Activated naive CD8-positive, alpha-beta T cell treated with anti-CD3 and anti-CD28 coated beads, Interleukin-2, amount 10 ng/mL, durations not matched to agents 7 days and 5 days (primary cell): ENCODE measurements around the gene ITGBL1. TPM values are rescaled to one million over a fixed set of nuclear protein-coding genes. Genes with fewer than 3 reads are reported as not detected.

Source experiments
- ATAC-seq: fragments of 150-1000 bp; cut with Tn5 transposase; one replicate; pipeline ENCODE4 v1.10.0; 2021; ENCODE audit warnings: low read depth, moderate library complexity
- POLR2A ChIA-PET: fragments of 350-600 bp; sonication (Branson Sonifier 250); formaldehyde crosslinking; loops from one replicate; lab custom pipeline; 2021; ENCODE audit warnings: antibody characterized with exemption; lab: Charles Lee
- DNase-seq: peaks from one replicate; pipeline ENCODE4 v3.0.0; 2021
- H3K27ac Mint-ChIP-seq: one replicate; pipeline ENCODE4 v1.8.0; 2022; ENCODE audit warnings: mild to moderate bottlenecking, mixed read lengths
- H3K27me3 Mint-ChIP-seq: one replicate; pipeline ENCODE4 v1.8.0; 2022; ENCODE audit warnings: mild to moderate bottlenecking, moderate library complexity, mixed read lengths
- H3K36me3 Mint-ChIP-seq: one replicate; pipeline ENCODE4 v1.8.0; 2021; ENCODE audit warnings: mild to moderate bottlenecking, mixed read lengths
- H3K4me1 Mint-ChIP-seq: one replicate; pipeline ENCODE4 v1.8.0; 2021; ENCODE audit warnings: mixed read lengths
- H3K4me3 Mint-ChIP-seq: one replicate; pipeline ENCODE4 v1.8.0; 2022; ENCODE audit warnings: mild to moderate bottlenecking, moderate library complexity, mixed read lengths
- H3K9me3 Mint-ChIP-seq: one replicate; pipeline ENCODE4 v1.8.0; 2021; ENCODE audit warnings: mixed read lengths
- total RNA-seq, 2 experiments: library from RNA; stranded (reverse); gene quantifications; one replicate each; pipeline ENCODE4 v1.2.3, GENCODE V29; 2021

ITGBL1 gene
- total RNA-seq, 2 experiments from 2014 or later, result not detected

DNA sequence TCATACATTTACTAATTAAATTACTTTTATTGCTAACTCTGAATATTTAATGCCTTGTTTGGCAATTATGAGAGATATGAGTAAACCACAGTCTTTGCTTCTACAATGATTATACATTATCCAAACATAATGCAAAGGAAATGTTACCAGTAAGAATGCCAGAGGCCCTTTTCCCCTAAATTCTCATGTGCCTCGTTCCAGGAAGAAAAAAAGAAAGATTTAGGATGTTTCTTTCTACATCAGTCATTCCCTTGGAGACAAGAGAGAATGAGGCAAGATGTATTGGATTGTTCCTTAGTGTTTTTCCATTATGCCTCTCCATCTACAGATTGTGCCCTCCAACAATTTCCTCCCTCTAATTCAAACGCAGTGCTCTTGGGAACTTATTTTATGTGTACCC lies 50.1 kb downstream of the ITGBL1 start:
- Mint-ChIP-seq H3K4me3 (no peak overlapping the region), H3K36me3 (no peaks in the 10 kb centered on the region), H3K4me1 (no peaks in the 10 kb centered on the region), H3K27me3 (peaks cover 24% of the 10 kb centered on the region), H3K9me3 (no peaks in the 10 kb centered on the region), H3K27ac (no peak overlapping the region)
- ATAC-seq, result no peak
- DNase-seq, result no peak
- POLR2A ChIA-PET, result no interaction called here

DNA sequence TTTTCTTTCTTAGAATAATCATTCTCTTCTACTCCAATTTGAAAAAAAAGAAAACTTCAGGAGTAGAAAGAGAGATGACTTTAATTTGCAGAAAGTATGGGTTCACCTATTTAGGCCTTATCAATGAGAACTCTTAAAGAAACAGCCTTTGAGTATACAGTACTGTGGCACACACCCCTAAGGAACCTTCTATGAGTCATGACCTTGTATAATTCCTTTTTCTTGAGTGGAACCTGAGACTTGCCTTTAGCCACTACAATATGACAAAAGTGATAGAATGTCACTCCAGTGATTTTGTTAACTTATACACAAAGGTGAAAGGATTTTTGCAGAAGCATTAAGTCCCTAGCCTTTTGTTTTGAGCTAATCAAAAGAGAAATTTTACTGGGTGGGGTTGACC lies 58.7 kb downstream of the ITGBL1 start:
- no peak overlapping the region for H3K4me3 Mint-ChIP-seq
- peaks cover 20% of the 10 kb centered on the region for H3K27me3 Mint-ChIP-seq
- H3K9me3 Mint-ChIP-seq, result no peaks in the 10 kb centered on the region
- H3K27ac Mint-ChIP-seq, result no peak overlapping the region
- H3K4me1 Mint-ChIP-seq, result peaks cover 5% of the 10 kb centered on the region
- ATAC-seq (no peak), DNase-seq (no peak)
- POLR2A ChIA-PET, result no interaction called here
- no peaks in the 10 kb centered on the region for H3K36me3 Mint-ChIP-seq

DNA sequence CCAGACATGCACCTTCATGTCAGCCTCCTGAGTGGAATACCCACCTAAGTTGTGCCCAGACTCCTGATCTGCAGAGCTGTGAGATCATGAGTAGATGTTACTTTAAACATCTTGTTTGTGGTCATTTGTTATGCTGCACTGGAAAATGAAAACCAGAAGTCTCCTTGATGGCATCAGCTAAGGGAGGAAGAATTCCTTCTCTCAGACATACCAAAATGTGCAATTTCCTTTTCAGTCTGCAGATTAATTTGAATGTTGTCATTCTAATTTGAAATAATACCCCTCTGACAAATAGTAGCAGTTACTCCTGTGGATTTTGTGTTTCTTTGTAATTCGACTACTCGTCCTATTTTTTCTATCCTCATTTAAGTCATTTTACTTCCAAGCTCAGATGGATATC lies 59.3 kb downstream of the ITGBL1 start:
- Mint-ChIP-seq H3K4me3 (no peak overlapping the region), H3K27ac (no peak overlapping the region), H3K27me3 (peaks cover 18% of the 10 kb centered on the region), H3K4me1 (peaks cover 5% of the 10 kb centered on the region), H3K36me3 (no peaks in the 10 kb centered on the region), H3K9me3 (no peaks in the 10 kb centered on the region)
- POLR2A ChIA-PET, result no interaction called here
- no peak for DNase-seq
- no peak for ATAC-seq

DNA sequence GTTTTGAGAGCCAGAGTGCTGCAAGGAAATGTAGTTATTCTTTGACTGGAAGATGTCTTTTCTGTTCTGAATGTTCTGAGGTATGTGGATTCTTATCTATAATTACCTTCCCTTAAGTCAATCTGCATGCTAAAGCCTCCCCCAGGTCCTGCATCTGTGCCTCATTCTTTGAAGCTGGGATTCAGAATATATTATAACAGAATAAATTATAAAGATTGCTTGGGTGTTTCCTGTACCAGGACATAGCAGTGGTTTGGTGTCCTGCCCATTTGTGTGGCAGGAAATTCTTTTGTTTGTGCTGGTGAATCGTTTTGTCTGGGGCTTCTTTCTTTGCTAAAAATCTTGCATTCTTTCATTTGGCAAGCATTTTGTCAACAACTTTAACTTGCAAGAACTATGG lies 60.2 kb downstream of the ITGBL1 start:
- no peak overlapping the region for H3K27ac Mint-ChIP-seq
- no peak for ATAC-seq
- peaks cover 5% of the 10 kb centered on the region for H3K4me1 Mint-ChIP-seq
- H3K9me3 Mint-ChIP-seq, result no peaks in the 10 kb centered on the region
- no peaks in the 10 kb centered on the region for H3K36me3 Mint-ChIP-seq
- H3K27me3 Mint-ChIP-seq, result peaks cover 18% of the 10 kb centered on the region
- no peak overlapping the region for H3K4me3 Mint-ChIP-seq
- DNase-seq, result no peak
- POLR2A ChIA-PET, result no interaction called here

DNA sequence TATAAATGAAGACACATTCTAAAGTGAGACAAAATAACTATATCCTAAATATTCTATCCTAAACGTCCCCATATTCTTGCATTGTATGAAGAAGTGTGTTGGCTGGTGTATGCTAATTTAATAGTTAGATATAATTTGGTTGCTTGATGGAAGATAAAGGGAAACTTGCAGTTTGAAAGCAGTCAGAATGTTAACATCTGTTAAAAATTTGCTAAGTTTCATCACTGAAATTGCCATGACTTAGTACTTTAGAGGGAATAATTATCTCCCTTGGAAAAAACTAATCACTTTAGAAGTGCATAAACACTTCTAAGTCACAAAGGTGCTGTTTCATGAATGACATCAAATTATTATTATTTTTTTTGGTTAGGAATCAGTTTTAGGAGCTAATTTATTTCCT lies 61.6 kb downstream of the ITGBL1 start:
- Mint-ChIP-seq H3K36me3 (no peaks in the 10 kb centered on the region), H3K4me3 (no peak overlapping the region), H3K4me1 (peaks cover 5% of the 10 kb centered on the region), H3K27me3 (peaks cover 18% of the 10 kb centered on the region), H3K27ac (no peak overlapping the region), H3K9me3 (no peaks in the 10 kb centered on the region)
- DNase-seq (no peak), ATAC-seq (no peak)
- POLR2A ChIA-PET, result no interaction called here

DNA sequence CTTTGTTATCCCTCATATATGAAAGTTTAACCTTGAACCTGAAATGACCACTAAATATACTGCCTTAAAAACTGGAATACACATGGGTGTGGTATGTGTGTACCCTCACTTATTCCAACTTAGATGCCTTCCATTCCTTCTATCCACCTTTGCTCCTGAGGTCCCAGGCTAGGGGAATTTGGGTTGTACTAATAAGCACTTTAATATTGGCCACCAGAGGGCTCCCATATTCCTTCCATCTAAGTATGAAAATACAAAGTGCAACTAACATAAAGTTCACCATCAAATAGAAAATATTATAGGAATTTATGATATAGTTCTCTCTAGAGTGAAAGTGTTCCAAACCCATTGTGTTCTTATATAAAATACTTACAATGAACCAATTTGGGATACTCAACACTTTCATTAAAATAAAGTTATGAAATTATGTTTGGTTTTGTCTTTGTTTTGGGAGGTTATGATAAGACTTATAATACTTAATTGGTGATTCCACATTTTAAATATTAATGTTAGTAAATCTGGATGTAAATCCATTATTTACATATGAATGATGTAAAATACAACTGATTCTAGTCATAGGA lies 62.3 kb downstream of the ITGBL1 start:
- POLR2A ChIA-PET, result no interaction called here
- no peak overlapping the region for H3K4me3 Mint-ChIP-seq
- H3K27me3 Mint-ChIP-seq, result peaks cover 18% of the 10 kb centered on the region

DNA sequence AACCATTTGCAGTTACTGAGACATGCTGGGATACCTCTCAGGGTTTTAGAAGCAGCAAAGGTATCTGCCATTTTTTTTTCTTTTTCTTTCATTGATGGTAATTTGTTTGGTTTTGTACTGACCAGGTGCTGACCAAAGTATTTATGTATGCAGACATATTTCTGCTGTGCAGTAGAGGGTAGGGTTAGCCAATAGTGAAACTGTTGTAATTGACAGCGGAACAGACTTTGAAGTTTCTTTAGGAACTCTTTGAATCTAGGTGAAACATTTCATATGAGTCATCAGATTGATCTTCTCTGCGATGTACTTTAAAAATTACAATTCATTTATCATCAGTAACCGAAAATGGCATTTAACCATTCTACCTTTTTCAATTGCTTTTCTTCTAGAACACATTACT lies 63.0 kb downstream of the ITGBL1 start:
- H3K4me3 Mint-ChIP-seq, result no peak overlapping the region
- DNase-seq (no peak), ATAC-seq (no peak)
- peaks cover 18% of the 10 kb centered on the region for H3K27me3 Mint-ChIP-seq
- peaks cover 13% of the 10 kb centered on the region for H3K4me1 Mint-ChIP-seq
- H3K36me3 Mint-ChIP-seq, result no peaks in the 10 kb centered on the region
- POLR2A ChIA-PET, result no interaction called here
- H3K27ac Mint-ChIP-seq, result no peak overlapping the region
- H3K9me3 Mint-ChIP-seq, result no peaks in the 10 kb centered on the region

More for the DNA sequence above, 62.3 kb downstream of the ITGBL1 start:
- Mint-ChIP-seq H3K36me3 (no peaks in the 10 kb centered on the region), H3K4me1 (peaks cover 9% of the 10 kb centered on the region), H3K27ac (no peak overlapping the region), H3K9me3 (no peaks in the 10 kb centered on the region)
- DNase-seq (no peak), ATAC-seq (no peak)

DNA sequence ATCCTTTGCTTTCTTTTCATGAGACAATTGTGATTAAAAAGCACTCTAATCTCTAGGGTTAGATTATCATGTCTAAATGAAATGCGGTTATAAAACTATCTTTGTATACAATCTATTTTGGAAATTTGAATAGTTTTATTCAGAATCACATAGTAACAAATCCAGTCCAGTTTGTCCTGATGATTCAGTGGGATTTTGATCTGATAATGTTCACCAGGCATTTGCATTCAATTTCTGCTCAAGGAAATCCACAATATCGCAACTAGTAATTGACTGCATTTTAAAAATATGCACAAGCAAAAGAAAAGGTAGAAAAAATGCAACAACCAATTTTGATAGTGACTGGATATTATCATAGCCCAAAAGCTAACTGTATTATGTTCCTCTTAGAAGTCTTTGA lies 63.8 kb downstream of the ITGBL1 start:
- Mint-ChIP-seq H3K36me3 (no peaks in the 10 kb centered on the region), H3K27ac (no peak overlapping the region)
- POLR2A ChIA-PET, result interaction anchor here (0.5 kb wide), 1 partner anchor 1520 kb away, joined by 3 read pairs; no protein-coding TSS in a partner anchor

DNA sequence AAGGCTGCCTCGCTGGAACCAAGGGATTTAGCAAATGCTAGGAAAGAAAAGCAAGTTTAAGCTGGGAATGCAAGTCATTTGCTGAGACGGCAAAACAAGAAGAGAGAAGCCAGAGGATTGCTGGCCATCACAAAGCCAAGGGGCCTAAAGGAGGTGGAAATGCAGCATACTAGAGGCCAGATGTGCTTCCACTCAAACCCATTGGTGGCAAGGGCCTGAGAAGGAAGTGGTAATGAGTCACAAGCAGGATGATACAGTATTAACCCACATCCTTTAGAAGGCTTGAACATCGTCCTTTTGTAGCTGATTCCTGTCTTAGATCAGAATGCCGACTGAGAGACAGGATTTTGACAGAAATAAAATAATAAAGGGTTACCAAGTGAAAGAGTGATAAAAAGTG lies 68.2 kb downstream of the ITGBL1 start:
- peak; percentile 100 for ATAC-seq
- H3K27me3 Mint-ChIP-seq, result peaks cover 4% of the 10 kb centered on the region
- POLR2A ChIA-PET, result no interaction called here

More for the DNA sequence above, 63.8 kb downstream of the ITGBL1 start:
- DNase-seq, result no peak
- H3K9me3 Mint-ChIP-seq, result no peaks in the 10 kb centered on the region
- H3K27me3 Mint-ChIP-seq, result peaks cover 15% of the 10 kb centered on the region
- no peak for ATAC-seq
- no peak overlapping the region for H3K4me3 Mint-ChIP-seq
- peaks cover 20% of the 10 kb centered on the region for H3K4me1 Mint-ChIP-seq

DNA sequence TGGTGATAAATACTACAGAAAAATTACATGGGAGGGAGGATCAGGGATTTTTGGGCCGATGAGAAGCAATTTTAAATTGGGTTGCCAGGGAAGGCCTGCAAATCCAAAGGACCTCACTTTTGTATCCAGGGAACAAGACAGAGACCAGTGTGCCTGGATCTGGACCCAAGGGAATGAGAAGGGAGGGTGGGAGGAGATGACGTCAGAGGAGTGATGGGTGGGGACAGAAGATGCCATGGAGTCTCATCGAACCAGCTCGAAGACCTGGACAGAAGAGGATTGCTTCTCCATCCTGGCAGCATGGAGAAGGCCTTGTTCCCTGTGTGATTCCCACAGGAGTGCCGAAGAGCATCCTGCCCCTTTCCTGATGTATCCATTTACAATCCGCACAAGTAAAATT lies 68.9 kb downstream of the ITGBL1 start:
- H3K27ac Mint-ChIP-seq, result peak overlapping the region; percentile 39
- POLR2A ChIA-PET, result no interaction called here

More for the DNA sequence above, 68.2 kb downstream of the ITGBL1 start:
- Mint-ChIP-seq H3K4me3 (peak overlapping the region; percentile 35), H3K4me1 (peaks cover 21% of the 10 kb centered on the region), H3K36me3 (no peaks in the 10 kb centered on the region), H3K9me3 (no peaks in the 10 kb centered on the region), H3K27ac (peak overlapping the region; percentile 39)
- DNase-seq, result peak; percentile 30

DNA sequence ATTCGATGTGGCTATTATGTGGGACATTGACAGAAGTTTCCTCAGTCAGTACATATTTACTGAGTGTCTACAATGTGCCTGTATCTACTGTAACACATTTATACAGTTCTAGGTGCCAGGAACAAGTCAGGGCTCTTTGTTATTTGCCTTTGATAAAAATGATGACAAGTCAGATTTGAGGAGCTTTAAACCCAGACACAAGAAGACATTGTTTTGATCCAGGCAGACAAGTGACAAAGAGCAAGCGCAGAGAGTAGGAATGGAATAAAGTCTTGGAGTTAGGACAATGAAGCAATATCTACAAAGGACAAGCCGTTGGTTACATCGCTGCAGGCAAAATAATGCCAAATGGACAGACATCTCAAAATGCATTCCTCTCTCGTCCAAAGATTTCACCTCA lies 70.1 kb downstream of the ITGBL1 start:
- ATAC-seq (no peak), DNase-seq (no peak)
- Mint-ChIP-seq H3K27ac (no peak overlapping the region), H3K9me3 (peaks cover 2% of the 10 kb centered on the region), H3K27me3 (peaks cover 4% of the 10 kb centered on the region), H3K4me3 (no peak overlapping the region), H3K36me3 (no peaks in the 10 kb centered on the region), H3K4me1 (peaks cover 20% of the 10 kb centered on the region)
- POLR2A ChIA-PET, result no interaction called here

More for the DNA sequence above, 68.9 kb downstream of the ITGBL1 start:
- Mint-ChIP-seq H3K27me3 (peaks cover 6% of the 10 kb centered on the region), H3K9me3 (no peaks in the 10 kb centered on the region), H3K36me3 (no peaks in the 10 kb centered on the region), H3K4me3 (peak overlapping the region; percentile 35), H3K4me1 (peaks cover 20% of the 10 kb centered on the region)
- DNase-seq, result no peak
- no peak for ATAC-seq

DNA sequence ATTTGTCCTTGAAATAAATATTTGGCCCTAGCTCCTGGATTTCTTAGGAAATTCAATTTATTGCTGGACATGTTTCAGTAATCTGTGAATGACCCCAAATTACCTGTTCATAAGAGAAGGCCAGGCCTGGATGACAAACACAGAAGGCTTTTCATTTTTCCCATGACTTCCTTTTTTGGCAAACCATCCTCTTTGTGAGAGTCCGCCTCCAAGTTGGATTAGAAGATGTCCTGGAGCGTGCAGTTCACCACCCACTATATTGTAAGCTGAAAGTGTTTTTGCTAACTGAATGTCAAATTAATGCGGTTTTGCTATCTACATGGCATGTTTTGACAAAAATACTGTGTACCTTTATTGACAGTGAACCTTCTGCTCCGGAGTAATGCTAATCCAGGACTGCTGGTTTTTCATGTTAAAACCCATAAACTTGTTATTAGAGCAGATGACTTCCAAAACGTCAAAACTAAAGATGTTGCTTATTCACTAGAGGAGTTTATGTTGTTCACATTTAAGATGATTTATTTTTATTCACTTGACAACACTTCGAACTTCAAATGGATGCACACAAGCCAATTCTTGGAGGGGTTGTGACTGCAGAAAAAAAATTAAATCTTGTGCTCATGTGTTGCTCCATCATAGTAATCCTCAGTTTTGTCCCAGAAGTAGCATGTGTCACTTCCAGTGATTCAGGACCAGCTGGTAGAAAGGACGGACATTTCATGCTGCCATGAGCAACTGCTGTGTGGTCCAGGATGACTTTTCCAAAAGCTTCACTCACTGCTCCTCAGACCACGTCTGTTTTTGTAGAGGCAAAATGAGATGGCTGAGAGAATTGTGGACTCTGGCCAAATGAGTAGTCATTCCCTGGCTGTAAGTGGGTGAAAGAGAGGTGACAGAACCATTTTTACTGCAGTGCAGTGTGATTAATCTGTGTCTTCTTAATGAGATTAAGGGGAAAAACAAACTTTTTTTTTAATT lies 71.0 kb downstream of the ITGBL1 start:
- no peak for DNase-seq
- no peak for ATAC-seq
- H3K27me3 Mint-ChIP-seq, result peaks cover 4% of the 10 kb centered on the region
- H3K9me3 Mint-ChIP-seq, result peaks cover 2% of the 10 kb centered on the region
- H3K4me3 Mint-ChIP-seq, result no peak overlapping the region
- peaks cover 20% of the 10 kb centered on the region for H3K4me1 Mint-ChIP-seq
- POLR2A ChIA-PET, result no interaction called here
- H3K36me3 Mint-ChIP-seq, result no peaks in the 10 kb centered on the region
- no peak overlapping the region for H3K27ac Mint-ChIP-seq

DNA sequence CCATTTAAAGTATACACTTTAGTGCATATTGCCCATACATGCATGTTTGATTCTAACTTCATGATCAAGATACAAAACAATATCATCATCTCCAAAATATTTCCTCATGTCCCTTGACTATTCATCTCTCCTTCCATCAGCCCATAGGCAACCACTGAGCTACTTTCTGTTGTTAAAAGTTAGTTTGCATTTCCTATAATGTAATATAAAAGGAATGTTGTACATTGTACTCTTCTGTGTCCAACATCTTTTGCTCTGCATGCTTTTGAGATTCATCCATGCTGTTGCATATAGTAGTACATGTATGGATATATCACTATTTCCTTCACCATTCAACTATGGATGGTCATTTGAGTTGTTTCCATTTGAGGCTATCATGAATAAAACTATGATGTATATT lies 74.7 kb downstream of the ITGBL1 start:
- peaks cover 14% of the 10 kb centered on the region for H3K27me3 Mint-ChIP-seq
- H3K9me3 Mint-ChIP-seq, result peaks cover 2% of the 10 kb centered on the region
- ATAC-seq (no peak), DNase-seq (no peak)
- H3K4me1 Mint-ChIP-seq, result peaks cover 2% of the 10 kb centered on the region
- H3K36me3 Mint-ChIP-seq, result no peaks in the 10 kb centered on the region
- H3K4me3 Mint-ChIP-seq, result no peak overlapping the region
- POLR2A ChIA-PET, result no interaction called here
- no peak overlapping the region for H3K27ac Mint-ChIP-seq

DNA sequence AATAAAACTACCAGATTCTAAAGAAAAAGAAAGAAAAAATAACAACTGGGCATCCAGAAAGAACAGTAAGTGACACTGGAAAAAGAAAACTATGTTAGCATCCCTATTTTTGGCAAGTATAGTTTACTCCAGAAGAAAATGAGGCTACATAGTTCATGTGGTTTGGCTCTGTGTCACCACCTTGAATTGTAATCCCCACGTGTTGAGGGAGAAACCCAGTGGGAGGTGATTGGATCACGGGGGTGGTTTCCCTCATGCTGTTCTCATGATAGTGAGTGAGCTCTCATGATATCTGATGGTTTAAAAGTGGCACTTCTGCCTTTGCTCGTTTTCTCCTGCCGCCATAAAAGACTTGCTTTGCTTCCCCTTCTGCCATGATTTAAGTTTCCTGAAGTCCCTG lies 76.9 kb downstream of the ITGBL1 start:
- Mint-ChIP-seq H3K27me3 (peaks cover 21% of the 10 kb centered on the region), H3K27ac (no peak overlapping the region), H3K9me3 (peaks cover 2% of the 10 kb centered on the region), H3K4me3 (no peak overlapping the region), H3K4me1 (peaks cover 2% of the 10 kb centered on the region), H3K36me3 (no peaks in the 10 kb centered on the region)
- POLR2A ChIA-PET, result no interaction called here
- ATAC-seq (no peak), DNase-seq (no peak)
